Activated CD8-positive, alpha-beta T cell treated with anti-CD3 and anti-CD28 coated beads for 36 hours (primary cell): ENCODE data around the gene SLC12A7. TPM values are rescaled to one million over a fixed set of nuclear protein-coding genes. Genes with fewer than 3 reads are reported as not detected.

Experiments used
- ATAC-seq: fragments of 200-7000 bp; cut with Tn5 transposase; one replicate; pipeline ENCODE4 v1.10.0; 2021; ENCODE audit warnings: mild to moderate bottlenecking, moderate library complexity
- CTCF ChIA-PET: fragments of 350-600 bp; sonication (Branson Sonifier 250); formaldehyde crosslinking; loops from one replicate; lab custom pipeline; 2021; ENCODE audit warnings: antibody characterized with exemption; lab: Charles Lee
- POLR2A ChIA-PET: fragments of 350-600 bp; sonication (Branson Sonifier 250); formaldehyde crosslinking; loops from one replicate; lab custom pipeline; 2021; ENCODE audit warnings: antibody characterized with exemption; lab: Charles Lee
- DNase-seq: peaks from one replicate; pipeline ENCODE4 v3.0.0-alpha.2; 2020
- H3K27ac Mint-ChIP-seq: one replicate; pipeline ENCODE4 v1.8.0; 2021; ENCODE audit warnings: mild to moderate bottlenecking, mixed read lengths
- H3K27me3 Mint-ChIP-seq: one replicate; pipeline ENCODE4 v1.8.0; 2021; ENCODE audit warnings: mixed read lengths
- H3K36me3 Mint-ChIP-seq: one replicate; pipeline ENCODE4 v1.8.0; 2021; ENCODE audit warnings: low read depth, mixed read lengths
- H3K4me1 Mint-ChIP-seq: one replicate; pipeline ENCODE4 v1.8.0; 2021; ENCODE audit warnings: low read depth, mixed read lengths
- H3K4me3 Mint-ChIP-seq: one replicate; pipeline ENCODE4 v1.8.0; 2021; ENCODE audit warnings: mild to moderate bottlenecking, moderate library complexity, mixed read lengths
- H3K9me3 Mint-ChIP-seq: one replicate; pipeline ENCODE4 v1.8.0; 2021; ENCODE audit warnings: mixed read lengths
- intact Hi-C: fragments of 100-400 bp; cut with micrococcal nuclease; formaldehyde crosslinking; loops from one replicate; pipeline ENCODE4 v1.10.0; 2022
- total RNA-seq, 2 experiments: library from RNA; stranded (reverse); gene quantifications; one replicate each; pipeline ENCODE4 v1.2.3, GENCODE V29; 2021
- TF ChIP-seq, protein P1 (sequence below): fragments of 200-600 bp; IDR thresholded peaks from one replicate; pipeline ENCODE4 v1.8.0; 2022; ENCODE audit warnings: antibody characterized with exemption, mild to moderate bottlenecking

The SLC12A7 gene
- total RNA-seq, 2 experiments from 2014 or later: 21.6 to 24.8 TPM

- Mint-ChIP-seq H3K27me3 (peaks cover 2% of the 10 kb centered on the region), H3K9me3 (no peaks in the 10 kb centered on the region), H3K4me3 (no peak overlapping the region), H3K4me1 (no peaks in the 10 kb centered on the region), H3K27ac (no peak overlapping the region), H3K36me3 (no peaks in the 10 kb centered on the region)
- POLR2A ChIA-PET: no interaction called here
- no peak for DNase-seq
- TF ChIP-seq, protein P1, sequence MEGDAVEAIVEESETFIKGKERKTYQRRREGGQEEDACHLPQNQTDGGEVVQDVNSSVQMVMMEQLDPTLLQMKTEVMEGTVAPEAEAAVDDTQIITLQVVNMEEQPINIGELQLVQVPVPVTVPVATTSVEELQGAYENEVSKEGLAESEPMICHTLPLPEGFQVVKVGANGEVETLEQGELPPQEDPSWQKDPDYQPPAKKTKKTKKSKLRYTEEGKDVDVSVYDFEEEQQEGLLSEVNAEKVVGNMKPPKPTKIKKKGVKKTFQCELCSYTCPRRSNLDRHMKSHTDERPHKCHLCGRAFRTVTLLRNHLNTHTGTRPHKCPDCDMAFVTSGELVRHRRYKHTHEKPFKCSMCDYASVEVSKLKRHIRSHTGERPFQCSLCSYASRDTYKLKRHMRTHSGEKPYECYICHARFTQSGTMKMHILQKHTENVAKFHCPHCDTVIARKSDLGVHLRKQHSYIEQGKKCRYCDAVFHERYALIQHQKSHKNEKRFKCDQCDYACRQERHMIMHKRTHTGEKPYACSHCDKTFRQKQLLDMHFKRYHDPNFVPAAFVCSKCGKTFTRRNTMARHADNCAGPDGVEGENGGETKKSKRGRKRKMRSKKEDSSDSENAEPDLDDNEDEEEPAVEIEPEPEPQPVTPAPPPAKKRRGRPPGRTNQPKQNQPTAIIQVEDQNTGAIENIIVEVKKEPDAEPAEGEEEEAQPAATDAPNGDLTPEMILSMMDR: no peak
- ATAC-seq: no peak
- CTCF ChIA-PET: no interaction called here
- intact Hi-C loops: no loop called here
These were observed 77.4 kb downstream of the SLC12A7 start for GRCh38 chr5:1034421-1034905.

DNA sequence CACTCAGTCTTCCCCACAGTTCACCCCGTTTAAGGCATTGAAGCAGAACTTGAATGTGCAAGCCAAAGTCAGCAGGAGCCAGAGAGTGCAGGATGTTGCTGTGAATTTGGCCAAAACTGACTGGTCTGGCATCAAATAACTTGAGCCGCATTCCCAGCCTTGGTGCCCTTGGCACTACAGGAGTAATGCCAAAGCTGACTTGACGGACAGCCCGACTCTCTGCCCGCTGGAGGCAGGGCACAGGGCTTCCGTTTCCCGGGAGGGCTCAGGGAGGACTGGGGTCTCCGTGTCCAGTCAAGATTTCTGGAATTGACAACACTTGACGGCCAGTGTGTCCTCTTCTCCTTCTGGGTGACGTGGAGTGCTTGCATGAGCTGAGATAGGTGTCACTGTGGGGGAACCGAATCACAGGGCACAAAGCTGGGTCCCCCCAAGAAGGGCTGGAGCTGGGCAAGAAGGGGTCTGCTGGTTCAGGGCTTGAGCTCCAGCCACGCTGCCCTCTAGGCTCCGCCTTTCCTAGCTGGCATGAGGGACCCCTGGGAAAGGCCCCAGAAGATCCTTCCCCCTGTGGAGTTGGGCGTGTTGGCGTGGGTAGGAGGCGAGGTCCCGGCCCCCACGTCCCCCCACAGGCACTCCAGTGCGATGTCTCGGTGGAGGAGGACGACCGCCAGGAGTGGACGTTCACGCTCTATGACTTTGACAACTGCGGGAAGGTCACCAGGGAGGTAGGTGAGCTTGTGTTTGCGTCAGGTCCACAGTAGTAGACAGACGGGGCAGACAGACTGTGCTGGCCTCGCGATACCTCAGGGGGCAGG, 78.0 kb downstream of the SLC12A7 start:
- Mint-ChIP-seq H3K27me3 (peaks cover 2% of the 10 kb centered on the region), H3K4me3 (no peak overlapping the region), H3K9me3 (no peaks in the 10 kb centered on the region), H3K4me1 (no peaks in the 10 kb centered on the region), H3K27ac (no peak overlapping the region), H3K36me3 (no peaks in the 10 kb centered on the region)
- CTCF ChIA-PET: no interaction called here
- POLR2A ChIA-PET: no interaction called here
- ATAC-seq (no peak), DNase-seq (no peak)
- TF ChIP-seq, protein P1: no peak
- intact Hi-C loops: no loop called here

- Mint-ChIP-seq H3K4me1 (no peaks in the 10 kb centered on the region), H3K36me3 (no peaks in the 10 kb centered on the region), H3K27ac (no peak overlapping the region), H3K9me3 (no peaks in the 10 kb centered on the region), H3K27me3 (peaks cover 2% of the 10 kb centered on the region), H3K4me3 (no peak overlapping the region)
- DNase-seq (no peak), ATAC-seq (no peak)
- TF ChIP-seq, protein P1: no peak
- intact Hi-C loops: no loop called here
- ChIA-PET CTCF (no interaction called here), POLR2A (no interaction called here)
These were observed 78.7 kb downstream of the SLC12A7 start for GRCh38 chr5:1033178-1033577.

GRCh38 chr5:1032551-1033027, 79.3 kb downstream of the SLC12A7 start:
- ChIA-PET CTCF (no interaction called here), POLR2A (no interaction called here)
- Mint-ChIP-seq H3K4me3 (no peak overlapping the region), H3K27ac (no peak overlapping the region), H3K4me1 (no peaks in the 10 kb centered on the region), H3K27me3 (peaks cover 2% of the 10 kb centered on the region), H3K9me3 (no peaks in the 10 kb centered on the region), H3K36me3 (no peaks in the 10 kb centered on the region)
- DNase-seq (no peak), ATAC-seq (no peak)
- intact Hi-C loops: no loop called here
- TF ChIP-seq, protein P1: no peak

GRCh38 chr5:1032011-1032410, 79.9 kb downstream of the SLC12A7 start:
- ATAC-seq: no peak
- Mint-ChIP-seq H3K4me3 (no peak overlapping the region), H3K4me1 (no peaks in the 10 kb centered on the region), H3K27me3 (peaks cover 2% of the 10 kb centered on the region), H3K27ac (no peak overlapping the region), H3K36me3 (no peaks in the 10 kb centered on the region), H3K9me3 (no peaks in the 10 kb centered on the region)
- CTCF ChIA-PET: interaction anchor here (1.8 kb wide), 1 partner anchor 108 kb away, joined by 5 read pairs; no protein-coding TSS in a partner anchor
- POLR2A ChIA-PET: no interaction called here
- TF ChIP-seq, protein P1: no peak
- intact Hi-C loops: no loop called here
- DNase-seq: no peak
